ENCODE data around the gene CERT1.

GRCh38 chr5:75450069-75450468 is 61.4 kb downstream of the CERT1 start:
- TF ChIP-seq EZH2 (IDR thresholded peaks at IDR 0.05; ENCODE audit: borderline replicate concordance, low read length): no peak
- no peak for TF ChIP-seq CTCF (IDR thresholded peaks at IDR 0.05; ENCODE audit: low read length)

Measured in OCI-LY1 (cell line).